ENCODE data around the gene MSMP. TPM values are rescaled to one million over a fixed set of nuclear protein-coding genes. Genes with fewer than 3 reads are reported as not detected.
A peak's percentile ranks its signal among the peaks of the same experiment; 100 is the strongest.

The MSMP gene
- total and polyA plus RNA-seq, 8 donors, result 1.1 to 1.2 TPM; not detected in 6

GRCh38 chr9:35748242-35748857 lies 5.7 kb downstream of the MSMP start:
- Histone ChIP-seq H3K27ac (peak overlapping the region; percentile 90 to 91), H3K4me1 (peaks cover 28 to 65% of the 10 kb centered on the region in 2 donors), H3K9me3 (no peaks in the 10 kb centered on the region), H3K27me3 (no peaks in the 10 kb centered on the region), H3K4me3 (peak overlapping the region; percentile 83 to 93), H3K36me3 (peaks cover 2 to 44% of the 10 kb centered on the region in 2 donors)
- intact Hi-C loops (cut with DNase I), result no loop called here
- ATAC-seq (no peak), DNase-seq (no peak)
- TF ChIP-seq, protein P1, sequence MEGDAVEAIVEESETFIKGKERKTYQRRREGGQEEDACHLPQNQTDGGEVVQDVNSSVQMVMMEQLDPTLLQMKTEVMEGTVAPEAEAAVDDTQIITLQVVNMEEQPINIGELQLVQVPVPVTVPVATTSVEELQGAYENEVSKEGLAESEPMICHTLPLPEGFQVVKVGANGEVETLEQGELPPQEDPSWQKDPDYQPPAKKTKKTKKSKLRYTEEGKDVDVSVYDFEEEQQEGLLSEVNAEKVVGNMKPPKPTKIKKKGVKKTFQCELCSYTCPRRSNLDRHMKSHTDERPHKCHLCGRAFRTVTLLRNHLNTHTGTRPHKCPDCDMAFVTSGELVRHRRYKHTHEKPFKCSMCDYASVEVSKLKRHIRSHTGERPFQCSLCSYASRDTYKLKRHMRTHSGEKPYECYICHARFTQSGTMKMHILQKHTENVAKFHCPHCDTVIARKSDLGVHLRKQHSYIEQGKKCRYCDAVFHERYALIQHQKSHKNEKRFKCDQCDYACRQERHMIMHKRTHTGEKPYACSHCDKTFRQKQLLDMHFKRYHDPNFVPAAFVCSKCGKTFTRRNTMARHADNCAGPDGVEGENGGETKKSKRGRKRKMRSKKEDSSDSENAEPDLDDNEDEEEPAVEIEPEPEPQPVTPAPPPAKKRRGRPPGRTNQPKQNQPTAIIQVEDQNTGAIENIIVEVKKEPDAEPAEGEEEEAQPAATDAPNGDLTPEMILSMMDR (IDR thresholded peaks at IDR 0.05), result no peak

GRCh38 chr9:35746583-35746982 lies 7.5 kb downstream of the MSMP start:
- Histone ChIP-seq H3K27me3 (no peaks in the 10 kb centered on the region), H3K4me1 (peaks cover 28 to 68% of the 10 kb centered on the region in 2 donors), H3K9me3 (no peaks in the 10 kb centered on the region), H3K4me3 (peak overlapping the region; percentile 83 to 93), H3K36me3 (peaks cover 6 to 44% of the 10 kb centered on the region in 2 donors), H3K27ac (peak overlapping the region in 1 of 2 donors; percentile 16)
- ATAC-seq (no peak), DNase-seq (no peak)
- intact Hi-C loops (cut with DNase I), result no loop called here
- TF ChIP-seq, protein P1 (IDR thresholded peaks at IDR 0.05), result no peak

DNA sequence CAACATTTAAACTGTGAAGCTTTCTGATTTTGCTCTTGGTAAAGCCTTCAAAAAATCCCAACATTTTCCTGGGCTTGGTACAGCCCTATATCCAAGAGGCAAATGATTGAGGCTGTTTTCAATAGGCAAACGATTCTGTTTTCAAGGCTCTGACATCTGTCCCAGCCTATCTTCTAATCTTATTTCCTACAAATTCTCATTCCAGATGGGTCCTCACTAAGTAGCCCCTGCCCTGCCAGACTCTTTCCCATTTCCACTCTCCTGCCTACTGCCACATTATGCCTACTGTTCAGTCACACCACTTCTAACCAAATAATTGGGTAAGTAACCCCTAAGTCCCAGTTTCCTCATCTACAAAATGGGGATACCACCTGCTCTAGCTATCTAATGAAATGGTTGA lies 8.5 kb downstream of the MSMP start:
- H3K27me3 ChIP-seq, result no peaks in the 10 kb centered on the region
- H3K4me3 ChIP-seq, result peak overlapping the region in 1 of 2 donors; percentile 93
- TF ChIP-seq, protein P1 (IDR thresholded peaks at IDR 0.05), result no peak
- no peaks in the 10 kb centered on the region for H3K9me3 ChIP-seq
- intact Hi-C loops (cut with DNase I), result no loop called here
- H3K36me3 ChIP-seq, result peaks cover 6 to 44% of the 10 kb centered on the region in 2 donors
- H3K27ac ChIP-seq, result no peak overlapping the region
- H3K4me1 ChIP-seq, result peaks cover 28 to 64% of the 10 kb centered on the region in 2 donors
- ATAC-seq (no peak), DNase-seq (no peak)

DNA sequence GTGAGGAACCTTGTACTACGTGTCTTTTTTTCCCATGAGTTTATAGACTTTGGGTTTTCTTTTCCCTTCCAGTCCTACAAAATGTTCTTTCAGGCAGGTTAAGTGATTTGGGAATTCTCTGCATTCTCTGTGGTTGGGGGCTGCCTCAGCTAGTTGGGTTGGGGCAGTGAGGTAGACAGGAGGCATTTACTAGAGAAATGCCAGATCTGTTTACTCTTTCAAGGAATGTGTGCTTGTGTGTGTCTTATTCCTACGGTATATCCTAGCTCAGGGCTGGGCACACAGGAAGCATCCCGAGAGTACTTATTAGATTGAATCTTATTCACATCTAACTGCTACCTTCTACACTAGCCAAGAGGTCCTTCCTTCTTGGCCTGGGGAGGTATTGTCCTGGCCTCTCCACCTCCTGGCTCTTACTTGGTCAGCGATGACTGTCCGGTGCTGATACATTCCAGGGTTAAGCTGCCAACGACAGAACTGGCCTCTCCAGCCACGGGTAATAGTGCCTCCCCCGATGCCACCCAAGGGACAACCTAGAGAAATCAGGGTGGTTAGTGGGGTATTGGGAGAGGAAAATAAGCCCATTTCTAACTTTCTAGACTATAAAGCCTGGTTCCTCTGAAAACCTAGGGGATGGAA lies 10.1 kb downstream of the MSMP start:
- no peak for ATAC-seq
- no peak overlapping the region for H3K27ac ChIP-seq
- intact Hi-C loops (cut with DNase I), result no loop called here

DNA sequence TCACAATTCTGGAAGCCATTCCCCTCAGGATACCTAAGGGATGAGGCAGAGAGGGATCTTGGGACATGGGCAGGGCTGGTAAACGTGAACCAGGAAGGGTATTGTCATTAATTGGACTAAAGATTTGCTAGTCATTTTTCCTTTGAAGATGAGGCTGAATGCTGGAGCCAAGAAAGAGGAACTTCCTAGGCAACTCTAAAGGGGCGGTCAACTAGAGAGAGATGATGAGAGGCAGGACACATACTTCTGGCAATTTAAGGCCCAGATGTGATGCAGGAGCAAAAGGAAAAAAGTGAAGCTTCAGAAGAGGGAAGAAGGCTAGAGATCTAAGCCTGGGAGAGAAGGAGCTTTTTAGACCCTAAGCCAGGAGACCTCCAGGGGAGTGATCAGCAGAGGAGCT lies 10.6 kb downstream of the MSMP start:
- intact Hi-C loops (cut with DNase I), result no loop called here
- H3K4me1 ChIP-seq, result peaks cover 21 to 53% of the 10 kb centered on the region in 2 donors
- H3K4me3 ChIP-seq, result no peak overlapping the region
- ATAC-seq (no peak), DNase-seq (no peak)
- TF ChIP-seq, protein P1 (IDR thresholded peaks at IDR 0.05), result no peak
- H3K27ac ChIP-seq, result no peak overlapping the region
- H3K9me3 ChIP-seq, result no peaks in the 10 kb centered on the region
- peaks cover 6 to 65% of the 10 kb centered on the region in 2 donors for H3K36me3 ChIP-seq
- H3K27me3 ChIP-seq, result no peaks in the 10 kb centered on the region

More for the DNA sequence above, 10.1 kb downstream of the MSMP start:
- Histone ChIP-seq H3K27me3 (no peaks in the 10 kb centered on the region), H3K9me3 (no peaks in the 10 kb centered on the region), H3K4me3 (no peak overlapping the region), H3K36me3 (peaks cover 6 to 59% of the 10 kb centered on the region in 2 donors), H3K4me1 (peaks cover 21 to 53% of the 10 kb centered on the region in 2 donors)
- TF ChIP-seq, protein P1 (IDR thresholded peaks at IDR 0.05), result no peak
- no peak for DNase-seq
